K562 (cell line): Measurements from ENCODE around the gene DUS1L. TPM values are rescaled to one million over a fixed set of nuclear protein-coding genes. Genes with fewer than 3 reads are reported as not detected.

ENCODE experiments used
- EP400 ChIP-seq: fragments of 450-650 bp; IDR thresholded peaks from 2 replicates; pipeline ENCODE4 v1.6.1; 2017; ENCODE audit warnings: antibody characterized with exemption, mild to moderate bottlenecking, moderate library complexity
- FOXM1 ChIP-seq, 2 experiments: fragments of 450-650 bp in 1 of 2; sonication (generic) in 1 of 2; formaldehyde crosslinking in 1 of 2; IDR thresholded peaks; 2 replicates each; pipeline versions ENCODE4 v1.6.1 to v1.9.0; 2017 to 2022; ENCODE audit warnings: low read depth in 2 of 2, mild to moderate bottlenecking in 2 of 2, missing genetic modification reagents in 1 of 2, moderate library complexity in 1 of 2
- GATAD2B ChIP-seq: fragments of 450-650 bp; IDR thresholded peaks from 2 replicates; pipeline ENCODE4 v1.6.1; 2017; ENCODE audit warnings: mild to moderate bottlenecking, borderline replicate concordance
- MLLT1 ChIP-seq, 2 experiments: fragments of 450-650 bp; IDR thresholded peaks; 2 replicates each; pipeline ENCODE4 v1.6.1; 2016
- MXI1 ChIP-seq: IDR thresholded peaks from 2 replicates; pipeline ENCODE4 v1.6.1; 2011; ENCODE audit warnings: low read depth, mild to moderate bottlenecking, improper control_type of control experiment, low read length
- NBN ChIP-seq: fragments of 450-650 bp; IDR thresholded peaks from 2 replicates; pipeline ENCODE4 v1.6.1; 2016; ENCODE audit warnings: low read depth, mild to moderate bottlenecking
- NCOA6 ChIP-seq: fragments of 450-650 bp; IDR thresholded peaks from 2 replicates; pipeline ENCODE4 v1.6.1; 2017; ENCODE audit warnings: mild to moderate bottlenecking
- RBFOX2 ChIP-seq: fragments of 200-400 bp; formaldehyde crosslinking; IDR thresholded peaks from 2 replicates; pipeline ENCODE4 v1.6.1; 2017; ENCODE audit warnings: low read depth, mild to moderate bottlenecking, low read length, moderate library complexity
- RFX1 ChIP-seq: fragments of 450-650 bp; IDR thresholded peaks from 2 replicates; pipeline ENCODE4 v1.6.1; 2016; ENCODE audit warnings: mild to moderate bottlenecking, moderate library complexity
- RNF2 ChIP-seq: sonication (generic); IDR thresholded peaks from 2 replicates; pipeline ENCODE4 v1.6.1; 2016
- SMARCA4 ChIP-seq: fragments of 450-650 bp; IDR thresholded peaks from 2 replicates; pipeline ENCODE4 v1.6.1; 2016
- TAF15 ChIP-seq: fragments of 200-400 bp; formaldehyde crosslinking; IDR thresholded peaks from 2 replicates; pipeline ENCODE4 v1.6.1; 2017; ENCODE audit warnings: mild to moderate bottlenecking, low read depth, low read length, moderate library complexity
- TBL1XR1 ChIP-seq, 2 experiments: IDR thresholded peaks; 2 replicates each; pipeline ENCODE4 v1.6.1; 2012; ENCODE audit warnings: improper control_type of control experiment in 2 of 2, low read length in 2 of 2, mild to moderate bottlenecking in 1 of 2
- TBP ChIP-seq: optimal IDR thresholded peaks from 2 replicates; pipeline ENCODE3; 2011; ENCODE audit warnings: low read depth, low read length, improper control_type of control experiment
- TCF7L2 ChIP-seq: fragments of 150-350 bp; IDR thresholded peaks from 2 replicates; pipeline ENCODE4 v1.6.1; 2016; ENCODE audit warnings: low read depth, mild to moderate bottlenecking, low read length, moderate library complexity
- TSHZ1 ChIP-seq: fragments of 250-450 bp; sonication (Bioruptor Pico); IDR thresholded peaks from 2 replicates; pipeline ENCODE4 v1.4.0; 2020; ENCODE audit warnings: mild to moderate bottlenecking, moderate library complexity
- ZFP36 ChIP-seq: fragments of 150-350 bp; IDR thresholded peaks from 2 replicates; pipeline ENCODE4 v1.6.1; 2018; ENCODE audit warnings: low read length, low read depth; ENCODE audit not compliant: partially characterized antibody
- ZFPM2 ChIP-seq: fragments of 250-450 bp; sonication (Bioruptor Pico); IDR thresholded peaks from 2 replicates; pipeline ENCODE4 v1.5.1; 2022; ENCODE audit warnings: mild to moderate bottlenecking
- ZNF217 ChIP-seq: sonication (generic); formaldehyde crosslinking; IDR thresholded peaks from 2 replicates; pipeline ENCODE4 v1.8.0; 2022; ENCODE audit warnings: mild to moderate bottlenecking, missing genetic modification reagents
- polyA plus RNA-seq, 8 experiments: library from polyadenylated mRNA; depleted of rRNA in 4 of 8; stranded (reverse) in 5 of 8; unstranded in 3 of 8; fragments of >200 nt; fragmentation: Nextera tagmentation in 2 of 8; fragmentation: Illumina TruSeq in 1 of 8; extraction: Ambion mirVana in 2 of 8; extraction: Trizol in 1 of 8; gene quantifications; 2 replicates each; pipeline versions ENCODE4 v1.2.1 to v1.2.3, GENCODE V29; 2011 to 2014; ENCODE audit warnings: inconsistent platforms in 1 of 8, missing spikeins in 1 of 8
- total RNA-seq, 7 experiments: library from RNA; depleted of rRNA in 6 of 7; stranded (reverse); fragments of >200 nt in 6 of 7; fragmentation: Illumina TruSeq in 2 of 7; extraction: Trizol in 2 of 7; gene quantifications; 2 replicates each; pipeline versions ENCODE4 v1.2.1 to v1.2.3, GENCODE V29; 2011 to 2021; ENCODE audit warnings: low replicate concordance in 1 of 7
- TF ChIP-seq, protein P1 (sequence below), 2 experiments: fragments of 450-650 bp in 1 of 2; IDR thresholded peaks; 2 replicates each; pipeline ENCODE4 v1.6.1; 2011 to 2017; ENCODE audit warnings: low read depth in 2 of 2, antibody characterized with exemption in 1 of 2, borderline replicate concordance in 1 of 2, low read length in 1 of 2, mild to moderate bottlenecking in 1 of 2, mixed read lengths in 1 of 2; ENCODE audit not compliant: control insufficient read depth in 1 of 2

The DUS1L gene
- total and polyA plus RNA-seq, 9 of the 15 experiments (the other 6 are each of a cell fraction or from before 2014, with no cell fraction given): 7.8 to 210 (median 83.9) TPM

GRCh38 chr17:82030470-82031302, 34.9 kb downstream of the DUS1L start (continued):
- TF ChIP-seq NBN: peak; percentile 46; the same call in 1 of the 2 replicates
- TF ChIP-seq EP400: peak; percentile 77; the same call in 1 of the 2 replicates
- TF ChIP-seq GATAD2B: no peak; the same call in 1 of the 2 replicates
- no peak for TF ChIP-seq SMARCA4
- TF ChIP-seq NCOA6: no peak; the same call in 1 of the 2 replicates
- TF ChIP-seq TSHZ1: no peak
- TF ChIP-seq, protein P1, sequence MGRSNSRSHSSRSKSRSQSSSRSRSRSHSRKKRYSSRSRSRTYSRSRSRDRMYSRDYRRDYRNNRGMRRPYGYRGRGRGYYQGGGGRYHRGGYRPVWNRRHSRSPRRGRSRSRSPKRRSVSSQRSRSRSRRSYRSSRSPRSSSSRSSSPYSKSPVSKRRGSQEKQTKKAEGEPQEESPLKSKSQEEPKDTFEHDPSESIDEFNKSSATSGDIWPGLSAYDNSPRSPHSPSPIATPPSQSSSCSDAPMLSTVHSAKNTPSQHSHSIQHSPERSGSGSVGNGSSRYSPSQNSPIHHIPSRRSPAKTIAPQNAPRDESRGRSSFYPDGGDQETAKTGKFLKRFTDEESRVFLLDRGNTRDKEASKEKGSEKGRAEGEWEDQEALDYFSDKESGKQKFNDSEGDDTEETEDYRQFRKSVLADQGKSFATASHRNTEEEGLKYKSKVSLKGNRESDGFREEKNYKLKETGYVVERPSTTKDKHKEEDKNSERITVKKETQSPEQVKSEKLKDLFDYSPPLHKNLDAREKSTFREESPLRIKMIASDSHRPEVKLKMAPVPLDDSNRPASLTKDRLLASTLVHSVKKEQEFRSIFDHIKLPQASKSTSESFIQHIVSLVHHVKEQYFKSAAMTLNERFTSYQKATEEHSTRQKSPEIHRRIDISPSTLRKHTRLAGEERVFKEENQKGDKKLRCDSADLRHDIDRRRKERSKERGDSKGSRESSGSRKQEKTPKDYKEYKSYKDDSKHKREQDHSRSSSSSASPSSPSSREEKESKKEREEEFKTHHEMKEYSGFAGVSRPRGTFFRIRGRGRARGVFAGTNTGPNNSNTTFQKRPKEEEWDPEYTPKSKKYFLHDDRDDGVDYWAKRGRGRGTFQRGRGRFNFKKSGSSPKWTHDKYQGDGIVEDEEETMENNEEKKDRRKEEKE (IDR thresholded peaks at IDR 0.05; ENCODE audit: borderline replicate concordance in 1 of 2, control insufficient read depth in 1 of 2, low read depth in 2 of 2, low read length in 1 of 2): no peak
- TF ChIP-seq FOXM1 (IDR thresholded peaks at IDR 0.05; ENCODE audit: low read depth): no peak
- no peak for TF ChIP-seq FOXM1 (CRISPR knock-in tag; IDR thresholded peaks at IDR 0.05; ENCODE audit: low read depth)
- TF ChIP-seq MLLT1 (IDR thresholded peaks at IDR 0.05): no peak
- peak; percentile 77 for TF ChIP-seq RBFOX2
- TF ChIP-seq TCF7L2: no peak
- TF ChIP-seq MXI1: no peak
- no peak for TF ChIP-seq RFX1
- no peak for TF ChIP-seq TBL1XR1 (IDR thresholded peaks at IDR 0.05; ENCODE audit: low read length in 2 of 2)
- TF ChIP-seq ZFP36: no peak
- no peak for TF ChIP-seq RNF2
- TF ChIP-seq TBP: peak; percentile 25
- no peak for TF ChIP-seq TAF15
- TF ChIP-seq ZFPM2 (CRISPR knock-in tag): no peak
- no peak for TF ChIP-seq ZNF217
